MM.1S (cell line): Measurements from ENCODE around the gene CARD10.

Experiments used
- CTCF ChIP-seq: fragments of 300-600 bp; sonication (generic); IDR thresholded peaks from 2 replicates; pipeline ENCODE4 v1.5.1; 2016; ENCODE audit warnings: antibody characterized with exemption, low read length, mixed read lengths
- EZH2 ChIP-seq: fragments of 300-600 bp; sonication (generic); optimal IDR thresholded peaks from 2 replicates; pipeline ENCODE3; 2017; ENCODE audit warnings: low read depth, mild to moderate bottlenecking, antibody characterized with exemption, low read length, mixed read lengths
- EZH2phosphoT487 ChIP-seq: fragments of 300-600 bp; sonication (generic); IDR thresholded peaks from 2 replicates; pipeline ENCODE4 v1.6.1; 2018; ENCODE audit warnings: antibody characterized with exemption, low read length

DNA sequence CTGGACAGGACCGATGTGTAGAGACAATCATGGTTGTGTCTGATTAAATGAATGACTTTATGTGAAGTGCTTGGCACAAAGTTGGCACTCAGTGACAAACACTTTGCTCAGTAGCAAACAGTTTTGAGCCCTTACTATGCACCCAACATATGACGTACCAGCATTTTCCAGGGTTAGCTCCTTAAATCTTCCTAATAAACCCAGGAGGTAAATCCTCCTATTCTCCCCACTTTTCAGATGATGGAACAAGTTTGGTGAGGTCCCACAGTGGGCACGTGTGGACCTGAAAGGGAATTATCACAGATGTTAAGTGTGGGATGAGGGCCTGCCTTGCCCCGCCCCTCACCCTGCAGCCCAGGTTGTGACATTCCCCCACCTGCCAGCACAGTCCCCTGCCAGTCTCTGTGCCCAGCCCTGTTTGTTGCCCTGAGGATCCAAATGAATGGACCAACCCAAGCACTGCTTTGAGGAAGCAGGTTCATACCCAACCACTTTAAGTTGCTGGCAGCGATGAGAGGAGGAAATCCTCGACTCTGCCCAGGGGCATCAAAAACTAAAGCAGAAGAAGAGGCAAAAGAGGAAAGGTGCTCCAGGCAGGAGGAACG is 6.6 kb upstream of the CARD10 start:
- TF ChIP-seq CTCF = no peak
- no peak for TF ChIP-seq EZH2phosphoT487
- TF ChIP-seq EZH2 = no peak
